Umbilical cord (tissue), 1 donor: ENCODE measurements around the gene C17orf114. TPM values are rescaled to one million over a fixed set of nuclear protein-coding genes. Genes with fewer than 3 reads are reported as not detected.

Experiments used
- total RNA-seq: library from RNA; depleted of rRNA; stranded (reverse); fragments of >200 nt; gene quantifications from one replicate; pipeline ENCODE4 v1.2.3, GENCODE V29; 2014; ENCODE audit warnings: low replicate concordance; ENCODE audit not compliant: insufficient read depth

C17orf114 gene

Other genes with a start within 250 kb of the C17orf114 start
- gene MYBBP1A, start 246.9 kb downstream of the C17orf114 start, total RNA-seq, result 27.9 TPM
- gene GGT6, start 241.8 kb downstream of the C17orf114 start, total RNA-seq, result 1.4 TPM
- gene SMTNL2, start 217.8 kb downstream of the C17orf114 start, total RNA-seq, result 11.3 TPM
- gene ALOX15, start 160.7 kb downstream of the C17orf114 start, total RNA-seq, result not detected
- gene PELP1, start 98.2 kb downstream of the C17orf114 start, total RNA-seq, result 16.1 TPM
- 3.1 TPM for gene ARRB2, start 91.7 kb downstream of the C17orf114 start, total RNA-seq
- 5.3 TPM for gene MED11, start 70.9 kb downstream of the C17orf114 start, total RNA-seq
- not detected for gene ZMYND15, start 62.5 kb downstream of the C17orf114 start, total RNA-seq
- 2.4 TPM for gene CXCL16, start 62.4 kb downstream of the C17orf114 start, total RNA-seq
- not detected for gene TM4SF5, start 30.4 kb downstream of the C17orf114 start, total RNA-seq
- gene VMO1, start 16.0 kb downstream of the C17orf114 start, total RNA-seq, result not detected
- gene GLTPD2, start 13.4 kb downstream of the C17orf114 start, total RNA-seq, result not detected
- 32.7 TPM for gene PSMB6, start 6.2 kb downstream of the C17orf114 start, total RNA-seq
- gene PLD2, start 4.8 kb upstream of the C17orf114 start, total RNA-seq, result 16.6 TPM
- 10.1 TPM for gene MINK1, start 31.0 kb upstream of the C17orf114 start, total RNA-seq
- gene C17orf107, start 97.2 kb upstream of the C17orf114 start, total RNA-seq, result 11.3 TPM
- gene CHRNE, start 100.8 kb upstream of the C17orf114 start, total RNA-seq, result not detected
- gene GP1BA, start 129.9 kb upstream of the C17orf114 start, total RNA-seq, result 0.72 TPM
- gene SLC25A11, start 137.7 kb upstream of the C17orf114 start, total RNA-seq, result 28.9 TPM
- 10.8 TPM for gene RNF167, start 137.9 kb upstream of the C17orf114 start, total RNA-seq
- 339 TPM for gene PFN1, start 146.2 kb upstream of the C17orf114 start, total RNA-seq
- 12.0 TPM for gene ENO3, start 148.8 kb upstream of the C17orf114 start, total RNA-seq
- gene SPAG7, start 165.5 kb upstream of the C17orf114 start, total RNA-seq, result 40.2 TPM
- gene CAMTA2, start 185.3 kb upstream of the C17orf114 start, total RNA-seq, result 1.7 TPM
- 2.9 TPM for gene INCA1, start 195.2 kb upstream of the C17orf114 start, total RNA-seq
- 35.6 TPM for gene KIF1C, start 195.6 kb upstream of the C17orf114 start, total RNA-seq
- 1.4 TPM for gene SLC52A1, start 233.1 kb upstream of the C17orf114 start, total RNA-seq